Hepatocyte (in vitro differentiated cells): Measurements from ENCODE around the gene TCF7. TPM values are rescaled to one million over a fixed set of nuclear protein-coding genes. Genes with fewer than 3 reads are reported as not detected.

ENCODE experiments used
- DNase-seq: peaks from one replicate; pipeline ENCODE4 v3.0.0-alpha.2; 2016; ENCODE audit warnings: low spot score
- H2AFZ ChIP-seq: fragments of 200-600 bp; sonication (generic); 2 replicates; pipeline ENCODE4 v1.6.0; 2016; ENCODE audit warnings: antibody characterized with exemption, mild to moderate bottlenecking
- H3K27ac ChIP-seq: fragments of 200-600 bp; sonication (generic); 2 replicates; pipeline ENCODE4 v1.5.1; 2016; ENCODE audit warnings: mild to moderate bottlenecking
- H3K27me3 ChIP-seq: fragments of 200-600 bp; sonication (generic); 2 replicates; pipeline ENCODE4 v1.6.1; 2016
- H3K36me3 ChIP-seq: fragments of 200-600 bp; sonication (generic); replicated peaks from 2 replicates; pipeline ENCODE4 v1.5.1; 2016; ENCODE audit warnings: low read depth; ENCODE audit not compliant: insufficient read depth
- H3K4me1 ChIP-seq: fragments of 200-600 bp; sonication (generic); 2 replicates; pipeline ENCODE4 v1.5.1; 2016; ENCODE audit warnings: mild to moderate bottlenecking, moderate library complexity; ENCODE audit not compliant: insufficient read depth
- H3K4me2 ChIP-seq: fragments of 200-600 bp; sonication (generic); 2 replicates; pipeline ENCODE4 v1.6.0; 2016
- H3K4me3 ChIP-seq: fragments of 200-600 bp; sonication (generic); 2 replicates; pipeline ENCODE4 v1.5.1; 2016; ENCODE audit warnings: mild to moderate bottlenecking
- H3K79me2 ChIP-seq: fragments of 200-600 bp; sonication (generic); 2 replicates; pipeline ENCODE4 v1.6.0; 2017; ENCODE audit warnings: mild to moderate bottlenecking
- H3K9me2 ChIP-seq: fragments of 200-600 bp; sonication (generic); replicated peaks from 2 replicates; pipeline ENCODE4 v1.6.0; 2017; ENCODE audit warnings: mild to moderate bottlenecking; ENCODE audit not compliant: insufficient read depth
- H3K9me3 ChIP-seq: fragments of 200-600 bp; sonication (generic); 2 replicates; pipeline ENCODE4 v1.5.1; 2016; ENCODE audit warnings: low read depth, mild to moderate bottlenecking
- H4K20me1 ChIP-seq: fragments of 200-600 bp; sonication (generic); 2 replicates; pipeline ENCODE4 v1.6.0; 2016; ENCODE audit warnings: mild to moderate bottlenecking; ENCODE audit not compliant: insufficient read depth, poor library complexity, severe bottlenecking
- EZH2 ChIP-seq: fragments of 200-600 bp; sonication (generic); IDR thresholded peaks from 2 replicates; pipeline ENCODE4 v1.6.1; 2016; ENCODE audit warnings: antibody characterized with exemption, mild to moderate bottlenecking, borderline replicate concordance
- EZH2phosphoT487 ChIP-seq: fragments of 200-600 bp; sonication (generic); IDR thresholded peaks from one replicate; pipeline ENCODE4 v1.6.1; 2018; ENCODE audit warnings: antibody characterized with exemption, mild to moderate bottlenecking, low read depth, moderate library complexity; ENCODE audit not compliant: unreplicated experiment, severe bottlenecking
- WGBS: methylation state at CpG from one replicate; pipeline ENCODE4 v1.1.6; 2016; ENCODE audit warnings: low lambda C conversion rate; ENCODE audit errors: missing lambda C conversion rate; 5-methylcytosine and 5-hydroxymethylcytosine counted together
- polyA plus RNA-seq: library from polyadenylated mRNA; unstranded; fragments of >200 nt; fragmentation: Nextera tagmentation; extraction: Ambion mirVana; gene quantifications from 2 replicates; pipeline ENCODE4 v1.2.1, GENCODE V29; 2016
- total RNA-seq: library from RNA; depleted of rRNA; stranded (reverse); fragments of >200 nt; gene quantifications from 2 replicates; pipeline ENCODE4 v1.2.3, GENCODE V29; 2014
- TF ChIP-seq, protein P1 (sequence below): fragments of 200-600 bp; sonication (generic); IDR thresholded peaks from 2 replicates; pipeline ENCODE4 v1.5.1; 2016; ENCODE audit warnings: antibody characterized with exemption, mild to moderate bottlenecking; ENCODE audit not compliant: poor library complexity

The TCF7 gene
- total and polyA plus RNA-seq, 2 experiments from 2014 or later, result 7.5 to 8.1 TPM

DNA sequence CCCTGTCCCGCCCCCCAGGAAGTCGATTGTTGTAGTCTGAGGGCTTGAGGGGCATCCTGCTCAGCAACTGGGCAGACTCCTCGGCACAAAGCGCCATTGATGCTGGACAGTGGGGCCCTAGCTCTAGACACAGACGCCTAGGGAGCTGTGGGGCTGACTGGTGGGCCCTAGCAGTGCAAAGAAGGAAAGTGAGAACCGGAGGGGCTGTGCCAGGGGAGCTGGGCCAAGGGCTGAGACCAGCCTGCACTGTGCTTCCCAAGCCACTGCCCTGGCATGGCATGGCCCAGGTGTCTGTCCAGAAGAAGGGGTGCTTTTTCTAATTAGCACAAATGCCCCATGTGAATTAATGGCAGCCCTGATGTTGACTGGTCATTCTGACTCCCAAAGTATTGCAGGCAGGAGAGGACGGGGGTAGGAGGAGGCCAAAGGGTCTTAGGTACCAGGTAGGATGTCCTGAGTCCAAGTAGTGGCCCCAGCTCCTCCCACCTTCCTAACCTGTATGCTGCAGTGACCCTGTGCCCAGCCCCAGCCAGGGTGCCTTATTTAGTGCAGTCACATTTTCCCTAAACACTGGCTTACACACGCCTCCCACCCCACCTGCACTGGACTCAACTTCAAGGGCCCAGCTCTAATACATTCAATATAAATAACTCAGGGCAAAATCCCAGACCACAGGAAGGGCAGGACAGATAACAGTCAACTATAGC, 15.9 kb downstream of the TCF7 start:
- TF ChIP-seq EZH2phosphoT487 (no peak), EZH2 (no peak)
- TF ChIP-seq, protein P1, sequence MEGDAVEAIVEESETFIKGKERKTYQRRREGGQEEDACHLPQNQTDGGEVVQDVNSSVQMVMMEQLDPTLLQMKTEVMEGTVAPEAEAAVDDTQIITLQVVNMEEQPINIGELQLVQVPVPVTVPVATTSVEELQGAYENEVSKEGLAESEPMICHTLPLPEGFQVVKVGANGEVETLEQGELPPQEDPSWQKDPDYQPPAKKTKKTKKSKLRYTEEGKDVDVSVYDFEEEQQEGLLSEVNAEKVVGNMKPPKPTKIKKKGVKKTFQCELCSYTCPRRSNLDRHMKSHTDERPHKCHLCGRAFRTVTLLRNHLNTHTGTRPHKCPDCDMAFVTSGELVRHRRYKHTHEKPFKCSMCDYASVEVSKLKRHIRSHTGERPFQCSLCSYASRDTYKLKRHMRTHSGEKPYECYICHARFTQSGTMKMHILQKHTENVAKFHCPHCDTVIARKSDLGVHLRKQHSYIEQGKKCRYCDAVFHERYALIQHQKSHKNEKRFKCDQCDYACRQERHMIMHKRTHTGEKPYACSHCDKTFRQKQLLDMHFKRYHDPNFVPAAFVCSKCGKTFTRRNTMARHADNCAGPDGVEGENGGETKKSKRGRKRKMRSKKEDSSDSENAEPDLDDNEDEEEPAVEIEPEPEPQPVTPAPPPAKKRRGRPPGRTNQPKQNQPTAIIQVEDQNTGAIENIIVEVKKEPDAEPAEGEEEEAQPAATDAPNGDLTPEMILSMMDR, result no peak
- Histone ChIP-seq H3K4me3 (no peak overlapping the region), H4K20me1 (peaks cover 2% of the 10 kb centered on the region), H3K4me2 (no peak overlapping the region), H3K9me2 (no peaks in the 10 kb centered on the region), H3K9me3 (no peaks in the 10 kb centered on the region), H3K79me2 (peaks cover 2% of the 10 kb centered on the region), H3K36me3 (no peaks in the 10 kb centered on the region), H3K27ac (no peak overlapping the region), H3K27me3 (no peaks in the 10 kb centered on the region), H2AFZ (no peak overlapping the region), H3K4me1 (peaks cover 6% of the 10 kb centered on the region)
- 96% methylated on average over 8 of the region's 8 CpGs for WGBS
- no peak for DNase-seq

GRCh38 chr5:134131165-134131564, 16.7 kb downstream of the TCF7 start:
- H3K4me2 ChIP-seq, result no peak overlapping the region
- no peaks in the 10 kb centered on the region for H3K4me1 ChIP-seq
- whole genome bisulfite sequencing, result 93% methylated on average over 3 of the region's 3 CpGs

DNA sequence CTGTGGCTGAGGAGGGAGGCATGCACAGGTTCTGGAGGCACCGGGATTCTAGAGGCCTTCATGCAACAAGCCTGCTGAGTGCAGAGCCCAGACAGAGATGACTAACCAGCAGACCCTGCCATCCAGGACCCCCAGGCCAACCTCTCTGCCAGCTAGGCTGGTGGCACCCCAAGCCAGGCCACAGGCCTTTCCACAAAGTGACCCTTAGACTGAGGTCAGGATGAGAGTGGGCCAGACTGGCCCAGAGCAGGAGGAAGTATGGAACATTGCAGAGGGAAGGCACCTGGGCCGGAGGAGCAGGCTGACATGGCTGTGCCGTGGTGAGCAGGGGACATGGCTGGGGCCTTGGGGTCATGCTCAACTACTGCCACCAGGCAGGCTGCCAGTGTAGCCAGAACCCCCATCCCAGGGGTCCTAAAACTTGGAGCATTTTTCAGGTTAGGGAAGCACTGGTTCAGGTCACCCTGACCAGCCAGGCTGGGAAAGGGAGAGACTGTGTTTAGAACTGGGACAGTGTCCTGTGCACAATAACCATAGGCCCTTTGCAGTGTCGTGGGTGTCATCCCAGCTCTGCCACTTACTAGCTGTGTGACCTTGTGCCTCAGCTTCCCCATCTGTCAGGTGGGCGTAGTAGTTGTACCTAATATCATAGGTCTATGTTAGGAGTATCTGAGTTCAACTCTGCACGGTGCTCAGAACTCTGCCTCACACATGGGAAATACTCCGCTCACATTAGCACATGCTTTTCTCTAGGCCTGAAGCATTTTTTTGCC, 17.3 kb downstream of the TCF7 start:
- Histone ChIP-seq H3K27me3 (no peaks in the 10 kb centered on the region), H3K79me2 (peaks cover 2% of the 10 kb centered on the region), H3K9me2 (no peaks in the 10 kb centered on the region), H4K20me1 (peaks cover 2% of the 10 kb centered on the region), H3K36me3 (no peaks in the 10 kb centered on the region), H3K9me3 (no peaks in the 10 kb centered on the region), H3K4me2 (no peak overlapping the region), H3K4me3 (no peak overlapping the region), H2AFZ (no peak overlapping the region), H3K4me1 (no peaks in the 10 kb centered on the region), H3K27ac (no peak overlapping the region)
- DNase-seq, result no peak
- no peak for TF ChIP-seq EZH2phosphoT487
- TF ChIP-seq, protein P1, result no peak
- TF ChIP-seq EZH2, result no peak
- WGBS, result 98% methylated on average over 7 of the region's 7 CpGs

More at GRCh38 chr5:134131165-134131564, 16.7 kb downstream of the TCF7 start:
- Histone ChIP-seq H3K9me2 (no peaks in the 10 kb centered on the region), H3K27me3 (no peaks in the 10 kb centered on the region), H3K4me3 (no peak overlapping the region), H3K36me3 (no peaks in the 10 kb centered on the region), H3K27ac (no peak overlapping the region), H2AFZ (no peak overlapping the region), H4K20me1 (peaks cover 2% of the 10 kb centered on the region), H3K79me2 (peaks cover 2% of the 10 kb centered on the region), H3K9me3 (no peaks in the 10 kb centered on the region)
- TF ChIP-seq EZH2 (no peak), EZH2phosphoT487 (no peak)
- TF ChIP-seq, protein P1, result no peak
- no peak for DNase-seq
